Parathyroid adenoma (tissue), 2 donors: Measurements from ENCODE around the gene KRAS.

Experiments
- H2AFZ ChIP-seq: fragments of 300-600 bp; sonication (generic); one replicate; pipeline ENCODE4 v1.7.0; 2017; ENCODE audit warnings: antibody characterized with exemption, mild to moderate bottlenecking
- H3K27ac ChIP-seq: fragments of 300-600 bp; sonication (generic); one replicate; pipeline ENCODE4 v1.7.0; 2017
- H3K27me3 ChIP-seq: fragments of 300-600 bp; sonication (generic); one replicate; pipeline ENCODE4 v1.7.0; 2017; ENCODE audit warnings: low read length; ENCODE audit not compliant: control insufficient read depth, insufficient read depth
- H3K36me3 ChIP-seq: fragments of 300-600 bp; sonication (generic); one replicate; pipeline ENCODE4 v1.7.0; 2017; ENCODE audit warnings: low read length; ENCODE audit not compliant: control insufficient read depth, insufficient read depth
- H3K4me1 ChIP-seq: fragments of 300-600 bp; sonication (generic); one replicate; pipeline ENCODE4 v1.7.0; 2017; ENCODE audit warnings: control low read depth
- H3K4me2 ChIP-seq: fragments of 300-600 bp; sonication (generic); one replicate; pipeline ENCODE4 v1.7.0; 2017; ENCODE audit warnings: low read length
- H3K4me3 ChIP-seq: fragments of 300-600 bp; sonication (generic); one replicate; pipeline ENCODE4 v1.7.0; 2017; ENCODE audit warnings: low read depth, low read length
- H3K79me2 ChIP-seq: fragments of 300-600 bp; sonication (generic); one replicate; pipeline ENCODE4 v1.7.0; 2017; ENCODE audit warnings: control low read depth
- H3K9ac ChIP-seq: fragments of 300-600 bp; sonication (generic); one replicate; pipeline ENCODE4 v1.7.0; 2017; ENCODE audit warnings: mild to moderate bottlenecking
- H3K9me3 ChIP-seq: fragments of 300-600 bp; sonication (generic); one replicate; pipeline ENCODE4 v1.7.0; 2017; ENCODE audit warnings: low read length; ENCODE audit not compliant: control insufficient read depth
- TF ChIP-seq, protein P1 (sequence below): fragments of 300-600 bp; sonication (generic); IDR thresholded peaks from one replicate; pipeline ENCODE4 v1.7.0; 2017; ENCODE audit warnings: antibody characterized with exemption, mild to moderate bottlenecking
- donor health status: primary hyperparathyroidism.

The KRAS gene

DNA sequence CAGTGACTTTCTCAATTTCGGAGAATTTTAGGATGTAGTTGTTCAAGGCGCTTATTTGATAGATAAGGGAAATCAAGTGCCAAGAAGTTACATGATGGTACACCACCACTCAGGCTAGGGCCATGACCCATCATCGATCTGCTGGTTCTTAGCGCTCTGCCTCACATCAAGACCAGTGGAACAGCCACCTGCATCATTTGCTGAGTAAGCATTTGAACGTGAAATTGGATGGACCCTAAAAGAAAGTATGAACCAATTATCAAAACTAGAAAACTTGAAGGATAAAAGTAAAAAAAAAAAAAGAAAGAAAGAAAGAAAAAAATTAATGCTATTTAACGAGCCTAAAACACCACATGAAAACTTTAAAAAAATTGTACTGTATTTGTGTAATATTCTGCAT, 27.5 kb upstream of the KRAS start:
- Histone ChIP-seq H3K79me2 (no peaks in the 10 kb centered on the region), H3K4me1 (no peaks in the 10 kb centered on the region), H3K9me3 (no peaks in the 10 kb centered on the region), H3K4me2 (no peak overlapping the region), H3K27ac (no peak overlapping the region), H3K36me3 (no peaks in the 10 kb centered on the region), H3K9ac (no peak overlapping the region), H3K4me3 (no peak overlapping the region), H3K27me3 (no peaks in the 10 kb centered on the region), H2AFZ (no peak overlapping the region)
- TF ChIP-seq, protein P1, sequence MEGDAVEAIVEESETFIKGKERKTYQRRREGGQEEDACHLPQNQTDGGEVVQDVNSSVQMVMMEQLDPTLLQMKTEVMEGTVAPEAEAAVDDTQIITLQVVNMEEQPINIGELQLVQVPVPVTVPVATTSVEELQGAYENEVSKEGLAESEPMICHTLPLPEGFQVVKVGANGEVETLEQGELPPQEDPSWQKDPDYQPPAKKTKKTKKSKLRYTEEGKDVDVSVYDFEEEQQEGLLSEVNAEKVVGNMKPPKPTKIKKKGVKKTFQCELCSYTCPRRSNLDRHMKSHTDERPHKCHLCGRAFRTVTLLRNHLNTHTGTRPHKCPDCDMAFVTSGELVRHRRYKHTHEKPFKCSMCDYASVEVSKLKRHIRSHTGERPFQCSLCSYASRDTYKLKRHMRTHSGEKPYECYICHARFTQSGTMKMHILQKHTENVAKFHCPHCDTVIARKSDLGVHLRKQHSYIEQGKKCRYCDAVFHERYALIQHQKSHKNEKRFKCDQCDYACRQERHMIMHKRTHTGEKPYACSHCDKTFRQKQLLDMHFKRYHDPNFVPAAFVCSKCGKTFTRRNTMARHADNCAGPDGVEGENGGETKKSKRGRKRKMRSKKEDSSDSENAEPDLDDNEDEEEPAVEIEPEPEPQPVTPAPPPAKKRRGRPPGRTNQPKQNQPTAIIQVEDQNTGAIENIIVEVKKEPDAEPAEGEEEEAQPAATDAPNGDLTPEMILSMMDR, result no peak

DNA sequence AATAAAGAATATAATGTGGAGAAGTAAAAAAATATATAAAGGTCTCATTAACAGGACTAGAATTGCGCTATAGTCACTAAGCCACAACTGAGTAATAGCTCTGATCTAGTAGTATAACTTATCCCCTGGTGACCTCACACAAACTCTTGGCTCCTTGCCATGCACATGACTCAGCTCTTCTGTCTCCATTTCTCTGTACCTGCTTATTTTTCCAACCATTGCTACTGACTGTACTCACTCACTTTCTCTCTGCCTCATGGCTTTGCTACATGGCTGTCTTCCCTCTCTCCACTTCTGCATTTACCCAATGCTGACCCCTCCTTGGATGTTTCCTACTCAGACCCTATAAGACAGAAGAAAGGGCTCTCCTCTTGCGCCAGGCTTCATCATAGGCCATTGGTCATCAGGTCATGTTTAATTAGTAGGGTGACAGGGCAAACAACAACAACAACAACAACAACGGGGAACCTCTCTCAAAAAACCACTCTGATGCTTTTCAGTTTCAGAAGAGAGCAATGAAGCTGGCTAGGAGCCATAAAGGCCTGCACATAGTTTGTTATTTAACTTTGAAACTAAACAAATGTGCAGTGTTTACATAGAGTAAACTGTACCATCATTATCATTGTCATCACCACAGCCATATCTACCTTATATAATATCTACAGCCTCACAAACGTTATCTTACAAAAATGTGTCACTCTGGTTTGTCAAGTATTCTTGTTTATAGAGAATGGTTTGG, 25.6 kb upstream of the KRAS start:
- no peaks in the 10 kb centered on the region for H3K4me1 ChIP-seq
- no peaks in the 10 kb centered on the region for H3K36me3 ChIP-seq
- TF ChIP-seq, protein P1, result no peak
- no peaks in the 10 kb centered on the region for H3K79me2 ChIP-seq
- H3K27ac ChIP-seq, result no peak overlapping the region
- H3K9ac ChIP-seq, result no peak overlapping the region
- no peak overlapping the region for H3K4me3 ChIP-seq
- no peaks in the 10 kb centered on the region for H3K27me3 ChIP-seq
- no peaks in the 10 kb centered on the region for H3K9me3 ChIP-seq
- no peak overlapping the region for H3K4me2 ChIP-seq
- H2AFZ ChIP-seq, result peak overlapping the region; percentile 15

DNA sequence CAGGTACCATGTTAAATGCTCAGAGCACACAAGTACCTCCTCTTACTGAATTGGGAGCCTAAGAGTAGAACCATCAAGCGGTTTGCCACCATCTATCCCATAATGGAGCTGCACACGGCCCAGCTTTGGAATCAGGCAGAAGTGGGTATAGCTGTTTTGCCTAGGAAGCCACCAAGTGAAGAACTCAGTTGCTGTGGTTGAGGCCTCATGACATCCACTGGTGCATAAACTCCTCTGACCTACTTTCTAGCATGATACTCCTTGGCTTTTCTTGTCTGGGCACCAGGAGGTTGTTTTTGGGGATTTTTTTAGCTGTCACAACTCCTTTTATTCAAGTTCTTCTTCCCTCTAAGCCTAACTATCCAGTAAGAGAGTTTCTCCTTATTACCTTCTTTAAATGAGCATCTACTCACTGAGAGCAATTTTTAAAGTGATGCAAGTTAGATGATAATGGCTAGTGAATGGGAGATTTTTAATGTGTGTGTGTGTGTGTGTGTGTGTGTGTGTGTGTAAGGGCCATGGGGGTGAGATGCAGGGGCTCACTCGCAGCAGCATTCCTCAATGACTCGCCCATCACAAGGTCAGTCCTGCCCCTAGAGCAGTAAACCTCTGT, 20.9 kb upstream of the KRAS start:
- Histone ChIP-seq H3K4me2 (no peak overlapping the region), H3K27ac (no peak overlapping the region), H3K4me1 (no peaks in the 10 kb centered on the region), H3K9me3 (no peaks in the 10 kb centered on the region), H3K4me3 (no peak overlapping the region), H3K27me3 (no peaks in the 10 kb centered on the region), H2AFZ (no peak overlapping the region), H3K79me2 (no peaks in the 10 kb centered on the region), H3K9ac (no peak overlapping the region), H3K36me3 (no peaks in the 10 kb centered on the region)
- TF ChIP-seq, protein P1, result no peak

- Histone ChIP-seq H3K79me2 (no peaks in the 10 kb centered on the region), H3K9ac (no peak overlapping the region), H3K36me3 (no peaks in the 10 kb centered on the region), H3K4me3 (no peak overlapping the region), H3K27ac (no peak overlapping the region), H3K4me1 (no peaks in the 10 kb centered on the region), H2AFZ (no peak overlapping the region), H3K4me2 (no peak overlapping the region), H3K27me3 (no peaks in the 10 kb centered on the region), H3K9me3 (no peaks in the 10 kb centered on the region)
- TF ChIP-seq, protein P1, result no peak
Observed at GRCh38 chr12:25269701-25270100, 19.0 kb upstream of the KRAS start.

GRCh38 chr12:25266497-25266896, 15.8 kb upstream of the KRAS start:
- no peak overlapping the region for H3K4me2 ChIP-seq
- H2AFZ ChIP-seq, result no peak overlapping the region
- H3K27me3 ChIP-seq, result no peaks in the 10 kb centered on the region
- H3K27ac ChIP-seq, result no peak overlapping the region
- no peaks in the 10 kb centered on the region for H3K79me2 ChIP-seq
- H3K4me1 ChIP-seq, result no peaks in the 10 kb centered on the region
- no peaks in the 10 kb centered on the region for H3K36me3 ChIP-seq
- no peak overlapping the region for H3K4me3 ChIP-seq
- no peaks in the 10 kb centered on the region for H3K9me3 ChIP-seq
- H3K9ac ChIP-seq, result no peak overlapping the region
- TF ChIP-seq, protein P1, result no peak
